ENCODE data around the gene TBC1D22A. TPM values are rescaled to one million over a fixed set of nuclear protein-coding genes. Genes with fewer than 3 reads are reported as not detected.
A peak's percentile ranks its signal among the peaks of the same experiment; 100 is the strongest.

TBC1D22A gene
- total and polyA plus RNA-seq, 8 donors = 12.0 to 17.6 (median 15.3) TPM

- Histone ChIP-seq H3K36me3 (no peaks in the 10 kb centered on the region), H3K27ac (no peak overlapping the region), H3K27me3 (no peaks in the 10 kb centered on the region), H3K4me3 (no peak overlapping the region), H3K4me1 (no peaks in the 10 kb centered on the region), H3K9me3 (no peaks in the 10 kb centered on the region)
- DNase-seq = peak in 2 of 6 donors; percentile 9 to 22
- WGBS, 2 donors = 89 to 90% methylated on average over 25 of the region's 25 CpGs
- FAIRE-seq = no peak
- ATAC-seq = no peak
- no peak for TF ChIP-seq CTCF (IDR thresholded peaks at IDR 0.05)
- intact Hi-C loops (cut with DNase I) = no loop called here
Observed at GRCh38 chr22:47133061-47133969, 370.9 kb downstream of the TBC1D22A start.

- intact Hi-C loops (cut with DNase I) = no loop called here
- Histone ChIP-seq H3K36me3 (no peaks in the 10 kb centered on the region), H3K9me3 (no peaks in the 10 kb centered on the region), H3K27ac (no peak overlapping the region), H3K27me3 (no peaks in the 10 kb centered on the region), H3K4me3 (no peak overlapping the region), H3K4me1 (no peaks in the 10 kb centered on the region)
- FAIRE-seq = no peak
- WGBS, 2 donors = 89 to 91% methylated on average over 10 of the region's 10 CpGs
- TF ChIP-seq CTCF (IDR thresholded peaks at IDR 0.05) = no peak
- no peak for ATAC-seq
- peak in 1 of 6 donors; percentile 17 for DNase-seq
Observed at GRCh38 chr22:47134222-47134621, 371.8 kb downstream of the TBC1D22A start.

GRCh38 chr22:47135338-47135737 lies 372.9 kb downstream of the TBC1D22A start:
- DNase-seq (peak in 1 of 6 donors; percentile 24), ATAC-seq (no peak), FAIRE-seq (no peak)
- no peak for TF ChIP-seq CTCF (IDR thresholded peaks at IDR 0.05)
- Histone ChIP-seq H3K4me1 (no peaks in the 10 kb centered on the region), H3K9me3 (no peaks in the 10 kb centered on the region), H3K36me3 (no peaks in the 10 kb centered on the region), H3K27ac (no peak overlapping the region), H3K27me3 (no peaks in the 10 kb centered on the region), H3K4me3 (no peak overlapping the region)
- intact Hi-C loops (cut with DNase I) = no loop called here
- 82 to 90% methylated on average over 7 to 8 of the region's 8 CpGs for WGBS, 2 donors

GRCh38 chr22:47136050-47136449 lies 373.6 kb downstream of the TBC1D22A start:
- intact Hi-C loops (cut with DNase I) = no loop called here
- no peaks in the 10 kb centered on the region for H3K36me3 ChIP-seq
- peak in 1 of 6 donors; percentile 52 for DNase-seq
- FAIRE-seq = no peak
- TF ChIP-seq CTCF (IDR thresholded peaks at IDR 0.05) = no peak
- no peaks in the 10 kb centered on the region for H3K4me1 ChIP-seq
- no peak for ATAC-seq
- H3K27ac ChIP-seq = no peak overlapping the region
- no peak overlapping the region for H3K4me3 ChIP-seq
- no peaks in the 10 kb centered on the region for H3K27me3 ChIP-seq
- WGBS, 2 donors = 94 to 95% methylated on average over 10 to 12 of the region's 12 CpGs
- H3K9me3 ChIP-seq = no peaks in the 10 kb centered on the region

- ATAC-seq (no peak), FAIRE-seq (no peak), DNase-seq (peak in 1 of 6 donors; percentile 55)
- TF ChIP-seq CTCF (IDR thresholded peaks at IDR 0.05) = no peak
- Histone ChIP-seq H3K4me3 (no peak overlapping the region), H3K36me3 (no peaks in the 10 kb centered on the region), H3K27me3 (no peaks in the 10 kb centered on the region), H3K9me3 (no peaks in the 10 kb centered on the region), H3K4me1 (no peaks in the 10 kb centered on the region), H3K27ac (no peak overlapping the region)
- intact Hi-C loops (cut with DNase I) = no loop called here
- 91 to 95% methylated on average over 16 of the region's 16 CpGs for WGBS, 2 donors
Observed at GRCh38 chr22:47136671-47137070, 374.2 kb downstream of the TBC1D22A start.
